Measurements from ENCODE around the gene FSTL4. TPM values are rescaled to one million over a fixed set of nuclear protein-coding genes. Genes with fewer than 3 reads are reported as not detected.

The FSTL4 gene
- polyA plus RNA-seq, 1 donor from 2014 or later, result 0.57 TPM

DNA sequence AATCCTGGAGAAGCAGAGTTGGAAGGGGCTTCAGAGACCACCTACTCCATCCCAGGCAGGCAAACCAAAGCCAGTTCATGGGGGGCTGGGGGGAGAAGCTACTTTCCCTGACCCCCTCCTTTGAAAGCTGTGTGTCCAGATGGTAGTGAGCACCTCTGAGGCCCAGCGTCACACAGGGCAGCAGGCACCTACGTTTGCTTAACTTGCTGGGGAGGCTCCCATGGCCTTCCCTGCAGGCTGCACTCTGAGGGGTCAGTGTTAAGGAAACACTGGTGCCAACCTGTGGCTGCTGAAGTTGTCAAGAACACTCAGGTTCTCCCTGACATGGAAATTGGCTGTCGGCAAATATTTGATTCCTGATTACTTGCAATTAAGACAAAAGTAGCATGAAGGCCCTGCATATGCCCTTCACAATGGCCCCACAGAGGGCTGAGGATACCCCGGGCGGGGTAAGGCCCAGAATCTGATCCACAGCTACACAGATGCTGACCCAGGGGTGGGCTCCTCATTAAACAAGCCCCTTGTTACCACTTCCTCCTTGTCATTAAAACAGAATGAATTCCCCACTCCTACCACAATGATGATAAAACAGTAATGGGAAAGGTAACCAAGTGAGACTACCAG, 208.5 kb downstream of the FSTL4 start:
- TF ChIP-seq POLR2AphosphoS5 (IDR thresholded peaks at IDR 0.05) (no peak), RAD21 (conservative IDR thresholded peaks at IDR 0.05) (no peak), SMC3 (conservative IDR thresholded peaks at IDR 0.05; ENCODE audit: poor library complexity) (no peak), EP300 (conservative IDR thresholded peaks at IDR 0.05; ENCODE audit: poor library complexity, severe bottlenecking) (no peak)
- TF ChIP-seq, protein P1, sequence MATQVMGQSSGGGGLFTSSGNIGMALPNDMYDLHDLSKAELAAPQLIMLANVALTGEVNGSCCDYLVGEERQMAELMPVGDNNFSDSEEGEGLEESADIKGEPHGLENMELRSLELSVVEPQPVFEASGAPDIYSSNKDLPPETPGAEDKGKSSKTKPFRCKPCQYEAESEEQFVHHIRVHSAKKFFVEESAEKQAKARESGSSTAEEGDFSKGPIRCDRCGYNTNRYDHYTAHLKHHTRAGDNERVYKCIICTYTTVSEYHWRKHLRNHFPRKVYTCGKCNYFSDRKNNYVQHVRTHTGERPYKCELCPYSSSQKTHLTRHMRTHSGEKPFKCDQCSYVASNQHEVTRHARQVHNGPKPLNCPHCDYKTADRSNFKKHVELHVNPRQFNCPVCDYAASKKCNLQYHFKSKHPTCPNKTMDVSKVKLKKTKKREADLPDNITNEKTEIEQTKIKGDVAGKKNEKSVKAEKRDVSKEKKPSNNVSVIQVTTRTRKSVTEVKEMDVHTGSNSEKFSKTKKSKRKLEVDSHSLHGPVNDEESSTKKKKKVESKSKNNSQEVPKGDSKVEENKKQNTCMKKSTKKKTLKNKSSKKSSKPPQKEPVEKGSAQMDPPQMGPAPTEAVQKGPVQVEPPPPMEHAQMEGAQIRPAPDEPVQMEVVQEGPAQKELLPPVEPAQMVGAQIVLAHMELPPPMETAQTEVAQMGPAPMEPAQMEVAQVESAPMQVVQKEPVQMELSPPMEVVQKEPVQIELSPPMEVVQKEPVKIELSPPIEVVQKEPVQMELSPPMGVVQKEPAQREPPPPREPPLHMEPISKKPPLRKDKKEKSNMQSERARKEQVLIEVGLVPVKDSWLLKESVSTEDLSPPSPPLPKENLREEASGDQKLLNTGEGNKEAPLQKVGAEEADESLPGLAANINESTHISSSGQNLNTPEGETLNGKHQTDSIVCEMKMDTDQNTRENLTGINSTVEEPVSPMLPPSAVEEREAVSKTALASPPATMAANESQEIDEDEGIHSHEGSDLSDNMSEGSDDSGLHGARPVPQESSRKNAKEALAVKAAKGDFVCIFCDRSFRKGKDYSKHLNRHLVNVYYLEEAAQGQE (IDR thresholded peaks at IDR 0.05; ENCODE audit: borderline replicate concordance), result no peak
- Histone ChIP-seq H3K9ac (ENCODE audit: low read length) (no peak overlapping the region), H3F3A (ENCODE audit: insufficient read depth, low read length, poor library complexity, severe bottlenecking) (no peaks in the 10 kb centered on the region), H3K9me3 (ENCODE audit: low read length) (no peaks in the 10 kb centered on the region), H3K27ac (ENCODE audit: low read length) (no peak overlapping the region), H2AFZ (ENCODE audit: low read depth, low read length) (no peak overlapping the region), H4K20me1 (ENCODE audit: insufficient read depth) (no peaks in the 10 kb centered on the region), H3K36me3 (ENCODE audit: insufficient read depth, low read length) (no peaks in the 10 kb centered on the region), H3K4me2 (ENCODE audit: low read length) (no peak overlapping the region), H3K27me3 (ENCODE audit: insufficient read depth, low read depth, low read length) (no peaks in the 10 kb centered on the region), H3K79me2 (replicated peaks; ENCODE audit: insufficient read depth, low read length) (no peaks in the 10 kb centered on the region), H3K9me2 (ENCODE audit: insufficient read depth, low read length) (no peaks in the 10 kb centered on the region), H3K4me3 (ENCODE audit: low read length) (no peak overlapping the region)

DNA sequence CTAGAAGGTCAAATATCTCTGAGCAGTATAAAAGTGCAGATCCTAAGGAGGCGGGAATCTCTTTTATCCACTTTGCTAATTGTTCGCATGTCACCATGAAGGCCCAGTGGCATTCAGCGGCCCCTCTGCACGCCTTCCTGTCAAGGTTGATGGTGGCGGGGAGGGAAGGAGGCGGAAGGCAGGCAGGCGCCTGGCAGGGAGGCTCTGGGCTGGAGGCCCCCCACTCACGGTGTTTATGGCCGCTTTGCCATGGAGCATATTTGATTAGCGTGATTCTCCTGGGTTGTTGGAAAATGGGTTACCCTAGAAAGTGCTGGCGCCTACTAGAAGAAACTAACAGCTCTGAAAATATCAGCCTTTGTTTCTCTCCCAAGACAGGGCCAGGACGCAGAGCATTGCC, 209.6 kb downstream of the FSTL4 start:
- Histone ChIP-seq H3K9ac (ENCODE audit: low read length) (no peak overlapping the region), H4K20me1 (ENCODE audit: insufficient read depth) (no peaks in the 10 kb centered on the region), H3K27me3 (ENCODE audit: insufficient read depth, low read depth, low read length) (no peaks in the 10 kb centered on the region), H3K4me2 (ENCODE audit: low read length) (no peak overlapping the region), H3K4me3 (ENCODE audit: low read length) (no peak overlapping the region), H3K27ac (ENCODE audit: low read length) (peak overlapping the region; percentile 4), H3K9me3 (ENCODE audit: low read length) (no peaks in the 10 kb centered on the region), H3K36me3 (ENCODE audit: insufficient read depth, low read length) (no peaks in the 10 kb centered on the region), H3F3A (ENCODE audit: insufficient read depth, low read length, poor library complexity, severe bottlenecking) (no peaks in the 10 kb centered on the region), H3K79me2 (replicated peaks; ENCODE audit: insufficient read depth, low read length) (no peaks in the 10 kb centered on the region), H3K9me2 (ENCODE audit: insufficient read depth, low read length) (no peaks in the 10 kb centered on the region), H2AFZ (ENCODE audit: low read depth, low read length) (no peak overlapping the region)
- TF ChIP-seq TAF1 (IDR thresholded peaks at IDR 0.05; ENCODE audit: low read depth) (no peak), POLR2AphosphoS5 (IDR thresholded peaks at IDR 0.05) (peak; percentile 31)

DNA sequence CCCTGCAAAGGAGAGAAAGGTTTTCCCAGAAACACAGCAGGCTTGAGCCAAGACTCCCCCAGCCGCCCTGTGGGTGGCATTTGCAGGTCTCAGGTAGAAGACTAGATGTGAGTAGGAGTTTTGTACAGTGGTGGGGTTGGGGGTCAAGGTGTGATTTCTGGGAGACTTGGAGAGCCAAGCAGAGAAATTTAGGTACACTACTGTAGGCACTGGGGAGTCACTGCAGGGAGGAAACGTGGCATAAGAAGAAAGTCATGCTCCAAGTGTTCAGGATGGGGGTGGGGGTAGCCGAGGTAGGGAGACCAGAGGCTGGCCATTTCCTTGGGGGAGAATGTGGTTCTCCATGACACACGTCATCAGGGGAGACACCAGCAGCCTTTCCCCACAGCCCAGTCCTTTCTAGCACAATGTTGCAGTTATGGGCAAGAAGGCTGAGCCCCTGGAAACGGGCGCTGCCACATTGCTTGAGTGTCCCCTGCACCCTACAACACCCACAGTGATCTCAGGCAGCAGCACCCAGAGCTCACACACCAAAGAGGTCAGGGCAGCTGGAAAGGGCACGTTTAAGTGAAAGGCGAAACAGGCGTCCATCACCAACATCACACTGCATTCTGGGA, 210.5 kb downstream of the FSTL4 start:
- H3K79me2 ChIP-seq (replicated peaks; ENCODE audit: insufficient read depth, low read length), result no peaks in the 10 kb centered on the region
- no peak overlapping the region for H3K9ac ChIP-seq (ENCODE audit: low read length)
- H3K9me2 ChIP-seq (ENCODE audit: insufficient read depth, low read length), result no peaks in the 10 kb centered on the region
- H3K36me3 ChIP-seq (ENCODE audit: insufficient read depth, low read length), result no peaks in the 10 kb centered on the region
- H2AFZ ChIP-seq (ENCODE audit: low read depth, low read length), result no peak overlapping the region
- no peaks in the 10 kb centered on the region for H3K9me3 ChIP-seq (ENCODE audit: low read length)
- no peaks in the 10 kb centered on the region for H4K20me1 ChIP-seq (ENCODE audit: insufficient read depth)
- TF ChIP-seq EZH2 (IDR thresholded peaks at IDR 0.05; ENCODE audit: borderline replicate concordance, insufficient read depth, low read length, poor library complexity, severe bottlenecking) (no peak), POLR2AphosphoS5 (IDR thresholded peaks at IDR 0.05) (no peak), TAF1 (IDR thresholded peaks at IDR 0.05; ENCODE audit: low read depth) (no peak), RAD21 (conservative IDR thresholded peaks at IDR 0.05) (no peak), EP300 (conservative IDR thresholded peaks at IDR 0.05; ENCODE audit: poor library complexity, severe bottlenecking) (no peak), MXI1 (conservative IDR thresholded peaks at IDR 0.05; ENCODE audit: poor library complexity, severe bottlenecking) (no peak), SMC3 (conservative IDR thresholded peaks at IDR 0.05; ENCODE audit: poor library complexity) (no peak)
- TF ChIP-seq, protein P1 (IDR thresholded peaks at IDR 0.05; ENCODE audit: borderline replicate concordance), result no peak
- TF ChIP-seq, protein P2, sequence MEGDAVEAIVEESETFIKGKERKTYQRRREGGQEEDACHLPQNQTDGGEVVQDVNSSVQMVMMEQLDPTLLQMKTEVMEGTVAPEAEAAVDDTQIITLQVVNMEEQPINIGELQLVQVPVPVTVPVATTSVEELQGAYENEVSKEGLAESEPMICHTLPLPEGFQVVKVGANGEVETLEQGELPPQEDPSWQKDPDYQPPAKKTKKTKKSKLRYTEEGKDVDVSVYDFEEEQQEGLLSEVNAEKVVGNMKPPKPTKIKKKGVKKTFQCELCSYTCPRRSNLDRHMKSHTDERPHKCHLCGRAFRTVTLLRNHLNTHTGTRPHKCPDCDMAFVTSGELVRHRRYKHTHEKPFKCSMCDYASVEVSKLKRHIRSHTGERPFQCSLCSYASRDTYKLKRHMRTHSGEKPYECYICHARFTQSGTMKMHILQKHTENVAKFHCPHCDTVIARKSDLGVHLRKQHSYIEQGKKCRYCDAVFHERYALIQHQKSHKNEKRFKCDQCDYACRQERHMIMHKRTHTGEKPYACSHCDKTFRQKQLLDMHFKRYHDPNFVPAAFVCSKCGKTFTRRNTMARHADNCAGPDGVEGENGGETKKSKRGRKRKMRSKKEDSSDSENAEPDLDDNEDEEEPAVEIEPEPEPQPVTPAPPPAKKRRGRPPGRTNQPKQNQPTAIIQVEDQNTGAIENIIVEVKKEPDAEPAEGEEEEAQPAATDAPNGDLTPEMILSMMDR (IDR thresholded peaks at IDR 0.05; ENCODE audit: poor library complexity, severe bottlenecking), result no peak
- H3K27me3 ChIP-seq (ENCODE audit: insufficient read depth, low read depth, low read length), result no peaks in the 10 kb centered on the region
- H3K4me2 ChIP-seq (ENCODE audit: low read length), result no peak overlapping the region
- H3K4me3 ChIP-seq (ENCODE audit: low read length), result no peak overlapping the region
- no peak overlapping the region for H3K27ac ChIP-seq (ENCODE audit: low read length)
- H3F3A ChIP-seq (ENCODE audit: insufficient read depth, low read length, poor library complexity, severe bottlenecking), result no peaks in the 10 kb centered on the region

Data from neural cell (in vitro differentiated cells).